Cardiac muscle cell (in vitro differentiated cells and primary cell): ENCODE measurements around the gene CUEDC1. TPM values are rescaled to one million over a fixed set of nuclear protein-coding genes. Genes with fewer than 3 reads are reported as not detected.

Experiments
- DNase-seq, 2 donors: peaks; one replicate each; pipeline versions ENCODE4 v3.0.0 to v3.0.0-alpha.2; 2010 to 2017; ENCODE audit warnings: low read depth in 1 of 2, low spot score in 1 of 2
- H3K27ac ChIP-seq: fragments of 200-600 bp; sonication (generic); 2 replicates; pipeline ENCODE4 v1.5.1; 2016
- H3K27me3 ChIP-seq: fragments of 200-600 bp; sonication (generic); 2 replicates; pipeline ENCODE4 v1.6.0; 2016; ENCODE audit warnings: control low read depth
- H3K36me3 ChIP-seq: fragments of 200-600 bp; sonication (generic); 2 replicates; pipeline ENCODE4 v1.5.1; 2016; ENCODE audit warnings: control low read depth
- H3K4me1 ChIP-seq: fragments of 200-600 bp; sonication (generic); 2 replicates; pipeline ENCODE4 v1.8.1; 2017; ENCODE audit warnings: low read depth, mild to moderate bottlenecking, mixed run types
- H3K4me3 ChIP-seq: fragments of 200-600 bp; sonication (generic); 2 replicates; pipeline ENCODE4 v1.5.1; 2016; ENCODE audit warnings: mild to moderate bottlenecking
- H3K9me3 ChIP-seq: fragments of 200-600 bp; sonication (generic); 2 replicates; pipeline ENCODE4 v1.5.1; 2017; ENCODE audit warnings: low read depth, mild to moderate bottlenecking, control low read depth
- CTCF ChIP-seq: IDR thresholded peaks from 2 replicates; pipeline ENCODE4 v1.5.1; 2012; ENCODE audit warnings: low read depth, mild to moderate bottlenecking, low read length
- polyA plus RNA-seq: library from polyadenylated mRNA; unstranded; fragments of >200 nt; fragmentation: Nextera tagmentation; extraction: Ambion mirVana; gene quantifications from 2 replicates; pipeline ENCODE4 v1.2.1, GENCODE V29; 2016
- total RNA-seq: library from RNA; depleted of rRNA; stranded (reverse); fragments of >200 nt; gene quantifications from 2 replicates; pipeline ENCODE4 v1.2.3, GENCODE V29; 2016

Gene CUEDC1
- total and polyA plus RNA-seq, 2 experiments from 2014 or later, result 10.9 to 18.3 TPM

- H3K36me3 ChIP-seq, result peaks cover 4% of the 10 kb centered on the region
- H3K27me3 ChIP-seq, result no peaks in the 10 kb centered on the region
- no peak for TF ChIP-seq CTCF
- peaks cover 5% of the 10 kb centered on the region for H3K4me1 ChIP-seq
- H3K9me3 ChIP-seq, result no peaks in the 10 kb centered on the region
- H3K4me3 ChIP-seq, result no peak overlapping the region
- DNase-seq, result no peak
- H3K27ac ChIP-seq, result no peak overlapping the region
Measured at GRCh38 chr17:57834146-57834741, 121.0 kb downstream of the CUEDC1 start.

DNA sequence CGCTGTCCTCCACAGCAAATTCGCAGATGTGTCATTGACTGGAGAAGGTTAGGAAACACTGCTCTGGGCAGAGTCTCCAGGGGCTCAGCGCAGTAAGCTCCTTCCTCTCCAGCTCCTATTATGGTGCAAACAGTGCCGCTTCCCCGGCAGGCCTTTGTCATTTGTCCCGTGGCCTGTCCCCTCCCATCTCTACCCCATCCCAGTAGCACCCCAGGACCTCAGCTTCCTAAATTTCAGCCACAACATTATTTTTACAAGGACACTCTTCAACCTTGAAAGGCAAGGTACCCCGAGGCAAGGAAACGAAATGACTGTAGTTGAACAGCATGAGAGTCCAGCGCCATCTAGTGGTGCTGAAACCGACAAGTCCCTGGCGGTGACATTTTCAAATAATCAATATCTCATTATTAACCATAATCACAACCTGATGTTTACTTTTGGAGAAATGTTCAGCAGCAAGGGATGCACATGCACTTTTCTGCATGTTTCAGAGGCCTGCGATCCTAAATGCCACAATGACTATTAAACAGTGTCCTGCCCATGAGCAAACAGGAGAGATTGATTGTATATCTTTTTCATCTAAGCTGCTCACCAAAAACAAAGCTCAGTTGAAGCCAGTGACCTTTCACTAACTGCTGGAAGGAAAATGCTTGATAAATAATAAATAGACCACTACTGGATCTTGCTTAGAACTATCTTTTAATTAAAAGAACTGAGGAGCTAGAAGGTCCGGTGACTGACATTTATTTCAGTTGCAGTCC is 121.9 kb downstream of the CUEDC1 start:
- no peaks in the 10 kb centered on the region for H3K27me3 ChIP-seq
- H3K27ac ChIP-seq, result peak overlapping the region; percentile 48
- peaks cover 5% of the 10 kb centered on the region for H3K4me1 ChIP-seq
- no peaks in the 10 kb centered on the region for H3K9me3 ChIP-seq
- peaks cover under 1% of the 10 kb centered on the region for H3K36me3 ChIP-seq
- H3K4me3 ChIP-seq, result peak overlapping the region; percentile 27
- peak; percentile 88 for TF ChIP-seq CTCF
- peak; percentile 82 to 85 for DNase-seq

DNA sequence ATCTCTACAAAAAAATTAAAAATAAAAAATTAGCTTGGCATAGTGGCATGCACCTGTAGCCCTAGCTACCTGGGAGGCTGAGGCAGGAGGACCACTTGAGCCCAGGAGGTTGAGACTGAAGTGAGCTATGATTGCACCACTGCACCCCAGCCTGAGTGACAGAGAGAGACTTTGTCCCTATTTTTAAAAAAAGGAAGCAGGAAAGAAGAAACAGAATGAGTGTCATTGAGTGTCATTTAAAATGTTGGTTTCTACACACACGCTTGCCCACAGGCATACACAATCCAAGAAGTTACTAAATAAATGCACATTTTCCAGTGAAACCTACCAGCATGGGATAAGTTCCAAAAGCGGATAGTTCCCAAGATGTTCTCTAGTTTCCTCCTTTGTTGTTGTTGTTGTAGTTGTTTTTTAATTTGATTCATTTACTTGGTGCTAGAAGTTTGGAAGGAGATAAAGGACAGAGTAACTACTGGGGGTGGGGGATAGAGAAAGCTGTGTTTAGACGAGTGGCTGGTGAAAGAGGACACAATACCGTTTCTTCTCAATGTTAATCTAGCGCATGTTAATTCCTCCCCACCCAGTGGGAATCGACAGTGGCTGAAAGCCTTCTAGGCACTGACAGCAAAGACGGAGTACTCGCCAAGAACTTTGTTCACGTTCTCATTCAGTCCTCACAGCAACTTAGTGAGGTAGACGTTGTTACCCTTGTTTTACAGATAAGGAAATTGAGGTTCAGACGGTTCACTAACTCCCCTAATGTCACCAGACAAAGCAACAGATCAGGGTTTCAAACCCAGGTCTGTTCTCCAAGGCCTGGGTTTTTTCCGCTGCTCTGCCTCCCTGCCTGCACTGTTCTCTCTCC is 122.7 kb downstream of the CUEDC1 start:
- H3K27me3 ChIP-seq, result no peaks in the 10 kb centered on the region
- H3K9me3 ChIP-seq, result no peaks in the 10 kb centered on the region
- peak overlapping the region; percentile 27 for H3K4me3 ChIP-seq
- H3K36me3 ChIP-seq, result no peaks in the 10 kb centered on the region
- H3K27ac ChIP-seq, result peak overlapping the region; percentile 48
- peaks cover 5% of the 10 kb centered on the region for H3K4me1 ChIP-seq
- TF ChIP-seq CTCF, result no peak
- peak in 1 of 2 donors; percentile 16 for DNase-seq

DNA sequence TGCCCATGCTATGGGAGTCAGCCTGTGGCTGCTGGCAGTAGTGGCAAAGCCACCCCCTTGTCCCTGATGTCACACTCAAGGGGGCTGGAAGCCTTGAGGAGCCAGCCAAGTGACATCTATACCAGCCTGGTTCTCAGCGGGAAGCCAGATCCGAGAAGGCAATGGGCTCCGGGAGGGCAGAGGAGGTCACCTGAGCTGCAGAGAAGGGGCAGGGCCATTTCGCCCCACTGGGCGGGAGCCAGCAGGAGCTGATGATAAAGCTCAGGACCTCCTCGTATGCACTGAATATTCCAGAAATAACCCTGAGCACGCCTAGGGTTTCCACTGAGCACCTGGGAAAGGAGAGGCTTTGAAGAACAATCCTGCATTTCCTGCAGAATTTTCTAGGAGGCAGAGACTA is 124.3 kb downstream of the CUEDC1 start:
- no peak for TF ChIP-seq CTCF
- H3K27ac ChIP-seq, result no peak overlapping the region
- no peaks in the 10 kb centered on the region for H3K9me3 ChIP-seq
- H3K27me3 ChIP-seq, result no peaks in the 10 kb centered on the region
- H3K4me3 ChIP-seq, result no peak overlapping the region
- H3K36me3 ChIP-seq, result no peaks in the 10 kb centered on the region
- DNase-seq, result no peak
- peaks cover 5% of the 10 kb centered on the region for H3K4me1 ChIP-seq

DNA sequence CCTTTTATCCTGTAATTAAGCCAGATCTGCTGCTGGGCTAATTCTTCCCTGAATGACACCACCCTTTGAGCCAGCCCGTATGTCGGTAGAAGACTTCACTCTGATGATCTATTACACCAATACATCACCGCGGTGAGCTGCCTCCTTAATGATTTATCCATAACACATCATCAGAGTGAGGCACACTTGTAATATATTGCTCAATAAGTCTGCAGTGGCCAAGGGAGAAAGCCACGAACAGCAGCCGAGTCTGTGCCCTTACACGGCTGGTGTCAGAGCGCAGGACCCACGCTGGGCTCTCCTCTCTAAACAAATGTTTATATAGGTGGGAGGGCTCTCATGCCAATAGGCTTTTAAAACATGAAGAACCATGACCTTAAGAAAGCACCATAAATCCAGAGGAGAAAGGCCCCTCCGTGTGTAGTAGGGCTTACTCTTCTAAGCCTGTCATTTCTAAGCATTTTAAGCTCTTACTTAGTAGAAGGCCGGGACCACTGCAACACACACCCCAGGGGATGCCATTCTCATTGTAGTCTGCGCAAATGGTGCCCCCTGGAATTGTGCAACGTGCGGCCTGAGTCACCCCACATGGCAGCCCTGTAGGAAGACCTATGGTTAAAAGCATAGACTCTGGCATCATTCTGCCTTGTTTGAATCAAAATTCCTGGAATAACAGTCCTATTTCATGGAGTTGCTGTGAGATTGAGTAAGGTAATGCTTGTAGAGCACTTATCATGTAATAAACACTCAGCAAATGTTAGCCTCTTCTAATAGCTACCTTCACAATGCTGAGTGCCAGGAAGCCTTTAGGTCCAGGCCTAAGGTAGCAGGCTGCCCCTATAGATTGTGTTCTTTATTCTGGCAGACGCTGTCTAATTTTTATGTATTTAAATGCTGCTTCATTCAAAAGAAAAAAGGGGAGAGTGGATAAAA is 131.5 kb downstream of the CUEDC1 start:
- DNase-seq, result peak in 1 of 2 donors; percentile 52
- no peaks in the 10 kb centered on the region for H3K36me3 ChIP-seq
- no peaks in the 10 kb centered on the region for H3K27me3 ChIP-seq
- H3K4me1 ChIP-seq, result no peaks in the 10 kb centered on the region
- no peak overlapping the region for H3K4me3 ChIP-seq
- no peak overlapping the region for H3K27ac ChIP-seq
- no peak for TF ChIP-seq CTCF
- no peaks in the 10 kb centered on the region for H3K9me3 ChIP-seq
